NB4 (cell line): ENCODE data around the gene MLANA.

ENCODE experiments used
- CTCF ChIP-seq: IDR thresholded peaks from one replicate; pipeline ENCODE4 v1.5.1; 2012; ENCODE audit warnings: low read depth, low read length
- MAX ChIP-seq: IDR thresholded peaks from 2 replicates; pipeline ENCODE4 v1.6.1; 2011; ENCODE audit warnings: low read depth, low read length
- POLR2A ChIP-seq: IDR thresholded peaks from 2 replicates; pipeline ENCODE4 v1.6.1; 2011; ENCODE audit warnings: mild to moderate bottlenecking; ENCODE audit not compliant: insufficient read length; ENCODE audit errors: extremely low read depth

GRCh38 chr9:5909976-5910375 is 19.3 kb downstream of the MLANA start:
- no peak for TF ChIP-seq CTCF
- no peak for TF ChIP-seq POLR2A
- TF ChIP-seq MAX = no peak
